ENCODE measurements around the gene TMEM196. TPM values are rescaled to one million over a fixed set of nuclear protein-coding genes. Genes with fewer than 3 reads are reported as not detected.
"Not testable (repeated sequence)": the region's sequence is repeated elsewhere in the genome, so short reads cannot be mapped to it uniquely, and the experiment has no call there.

TMEM196 gene
- total RNA-seq, 2 experiments from 2014 or later, result not detected

DNA sequence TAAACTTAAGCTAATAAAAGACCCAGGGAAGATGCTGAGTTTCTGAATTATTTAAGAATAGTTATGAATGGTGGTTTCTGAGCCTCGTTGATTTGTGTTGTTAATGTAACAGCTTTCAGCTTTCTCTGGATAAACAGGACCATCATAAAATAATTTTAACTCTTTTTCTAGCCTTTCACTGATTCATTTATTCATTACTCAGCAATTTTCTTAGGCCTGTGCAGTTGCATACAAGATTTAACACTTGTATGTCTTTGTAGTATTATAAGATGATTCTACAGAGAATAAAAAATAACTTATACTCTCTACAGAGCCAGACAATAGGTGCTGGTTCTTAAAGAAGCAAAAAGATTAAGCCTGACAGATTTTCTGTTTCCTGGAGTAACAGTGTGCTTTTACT, 29.3 kb downstream of the TMEM196 start:
- Mint-ChIP-seq H3K36me3 (no peaks in the 10 kb centered on the region), H3K9me3 (no peaks in the 10 kb centered on the region), H3K27me3 (peaks cover 7% of the 10 kb centered on the region), H3K27ac (no peak overlapping the region), H3K4me3 (no peak overlapping the region), H3K4me1 (no peaks in the 10 kb centered on the region)
- DNase-seq, result no peak

DNA sequence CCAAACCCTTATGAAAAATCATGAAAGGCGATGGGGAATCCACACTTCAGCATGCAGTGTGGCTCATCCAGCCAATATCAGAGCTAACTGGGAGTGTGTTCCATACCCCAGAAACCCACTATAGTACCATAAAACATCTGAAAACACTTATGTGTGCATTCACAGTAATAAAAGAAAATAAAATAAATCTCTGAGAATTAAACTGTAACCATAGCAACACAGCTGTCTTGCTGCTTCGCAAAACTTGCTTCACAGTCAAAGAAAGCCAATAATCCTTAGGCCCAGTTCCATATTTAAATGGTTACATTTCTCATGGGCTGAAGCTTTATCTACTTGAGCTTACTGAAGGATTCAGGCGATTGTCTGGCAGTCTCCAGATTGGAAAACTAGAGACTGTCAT, 44.7 kb downstream of the TMEM196 start:
- no peak for DNase-seq
- Mint-ChIP-seq H3K27me3 (peaks cover 31% of the 10 kb centered on the region), H3K4me1 (no peaks in the 10 kb centered on the region), H3K9me3 (no peaks in the 10 kb centered on the region), H3K36me3 (no peaks in the 10 kb centered on the region), H3K27ac (no peak overlapping the region), H3K4me3 (no peak overlapping the region)

DNA sequence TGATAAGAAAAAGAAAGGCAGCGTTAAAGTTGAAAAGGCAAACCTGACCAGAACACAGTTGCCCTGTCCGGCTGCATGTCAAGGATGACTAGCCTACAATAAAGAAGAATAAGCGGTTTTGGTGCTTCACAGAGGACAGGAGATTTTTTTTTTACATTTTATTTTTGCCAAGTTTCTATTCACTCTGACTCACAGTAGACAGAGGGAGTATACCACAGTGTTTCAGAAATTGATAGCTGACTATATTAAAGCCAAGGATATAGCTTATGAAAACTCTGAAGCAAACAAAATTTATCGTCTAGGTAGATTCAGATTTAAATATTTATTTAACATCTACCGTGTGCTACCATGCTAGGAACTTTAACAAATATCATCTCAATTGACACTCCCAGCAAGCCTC, 47.6 kb downstream of the TMEM196 start:
- Mint-ChIP-seq H3K4me1 (no peaks in the 10 kb centered on the region), H3K4me3 (no peak overlapping the region), H3K36me3 (no peaks in the 10 kb centered on the region), H3K9me3 (no peaks in the 10 kb centered on the region), H3K27ac (no peak overlapping the region), H3K27me3 (peaks cover 29% of the 10 kb centered on the region)
- no peak for DNase-seq

DNA sequence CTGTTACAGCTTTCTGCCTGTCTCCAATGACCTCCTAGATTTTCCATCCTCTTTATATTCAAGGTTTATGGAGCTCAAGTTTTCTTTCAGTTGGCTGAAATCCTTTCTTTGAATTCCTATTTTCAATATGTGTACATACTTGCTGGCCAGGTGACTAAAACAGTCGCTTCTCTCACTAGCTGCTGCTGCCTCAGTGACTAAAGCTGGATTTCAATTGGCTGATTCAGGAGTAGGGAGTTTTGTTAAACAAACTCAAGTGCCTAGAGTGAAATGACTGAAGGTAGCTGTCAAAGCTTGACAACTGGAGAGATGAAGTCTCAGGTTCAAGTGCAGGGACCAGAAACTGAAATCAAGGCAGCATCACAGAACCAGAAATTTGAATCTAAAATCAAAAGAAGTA, 57.9 kb downstream of the TMEM196 start:
- no peak overlapping the region for H3K4me3 Mint-ChIP-seq
- no peak overlapping the region for H3K27ac Mint-ChIP-seq
- no peaks in the 10 kb centered on the region for H3K4me1 Mint-ChIP-seq
- DNase-seq, result no peak
- no peaks in the 10 kb centered on the region for H3K9me3 Mint-ChIP-seq
- no peaks in the 10 kb centered on the region for H3K36me3 Mint-ChIP-seq
- no peaks in the 10 kb centered on the region for H3K27me3 Mint-ChIP-seq

DNA sequence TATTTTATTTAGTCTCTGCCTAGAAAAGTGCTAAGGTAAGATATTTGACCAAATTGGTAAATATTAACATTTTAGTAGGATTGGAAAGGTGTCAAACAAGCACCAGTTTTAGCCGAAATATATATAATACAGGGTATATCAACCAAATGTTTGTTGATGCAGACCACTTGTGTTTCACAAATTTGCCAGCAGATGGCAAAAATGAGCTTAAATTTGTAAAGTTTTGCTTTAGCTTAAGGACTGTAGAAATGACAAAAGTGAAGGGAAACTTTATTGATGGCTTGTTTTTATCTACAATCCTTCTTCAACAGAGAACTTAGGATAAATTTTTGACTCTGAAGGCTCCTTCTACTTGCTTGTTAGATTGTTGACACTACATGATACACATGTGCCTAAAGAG, 59.7 kb downstream of the TMEM196 start:
- H3K4me1 Mint-ChIP-seq, result peaks cover 8% of the 10 kb centered on the region
- H3K27ac Mint-ChIP-seq, result no peak overlapping the region
- no peaks in the 10 kb centered on the region for H3K27me3 Mint-ChIP-seq
- peak; percentile 12 for DNase-seq
- H3K9me3 Mint-ChIP-seq, result no peaks in the 10 kb centered on the region
- H3K4me3 Mint-ChIP-seq, result no peak overlapping the region
- H3K36me3 Mint-ChIP-seq, result no peaks in the 10 kb centered on the region

DNA sequence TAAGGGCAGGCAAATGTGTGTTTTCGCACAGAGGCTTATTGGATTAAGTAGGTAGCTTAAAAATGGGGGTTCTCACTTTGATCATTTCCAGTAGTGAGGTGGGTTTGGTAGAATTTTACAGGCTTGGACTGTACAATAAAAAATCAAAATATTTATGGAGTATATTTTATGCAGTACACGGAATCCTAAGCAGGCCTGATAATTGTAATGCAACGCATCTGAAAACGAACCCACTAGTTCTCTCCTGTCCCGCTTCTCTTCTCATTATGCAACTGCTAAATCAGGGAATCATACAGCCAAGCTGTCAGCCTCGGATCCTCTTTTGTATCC, 64.2 kb downstream of the TMEM196 start:
- Mint-ChIP-seq H3K27me3 (no peaks in the 10 kb centered on the region), H3K9me3 (no peaks in the 10 kb centered on the region), H3K36me3 (peaks cover 3% of the 10 kb centered on the region), H3K4me1 (peaks cover 38% of the 10 kb centered on the region), H3K4me3 (peak overlapping the region; percentile 98), H3K27ac (peak overlapping the region; percentile 91)
- no peak for DNase-seq

DNA sequence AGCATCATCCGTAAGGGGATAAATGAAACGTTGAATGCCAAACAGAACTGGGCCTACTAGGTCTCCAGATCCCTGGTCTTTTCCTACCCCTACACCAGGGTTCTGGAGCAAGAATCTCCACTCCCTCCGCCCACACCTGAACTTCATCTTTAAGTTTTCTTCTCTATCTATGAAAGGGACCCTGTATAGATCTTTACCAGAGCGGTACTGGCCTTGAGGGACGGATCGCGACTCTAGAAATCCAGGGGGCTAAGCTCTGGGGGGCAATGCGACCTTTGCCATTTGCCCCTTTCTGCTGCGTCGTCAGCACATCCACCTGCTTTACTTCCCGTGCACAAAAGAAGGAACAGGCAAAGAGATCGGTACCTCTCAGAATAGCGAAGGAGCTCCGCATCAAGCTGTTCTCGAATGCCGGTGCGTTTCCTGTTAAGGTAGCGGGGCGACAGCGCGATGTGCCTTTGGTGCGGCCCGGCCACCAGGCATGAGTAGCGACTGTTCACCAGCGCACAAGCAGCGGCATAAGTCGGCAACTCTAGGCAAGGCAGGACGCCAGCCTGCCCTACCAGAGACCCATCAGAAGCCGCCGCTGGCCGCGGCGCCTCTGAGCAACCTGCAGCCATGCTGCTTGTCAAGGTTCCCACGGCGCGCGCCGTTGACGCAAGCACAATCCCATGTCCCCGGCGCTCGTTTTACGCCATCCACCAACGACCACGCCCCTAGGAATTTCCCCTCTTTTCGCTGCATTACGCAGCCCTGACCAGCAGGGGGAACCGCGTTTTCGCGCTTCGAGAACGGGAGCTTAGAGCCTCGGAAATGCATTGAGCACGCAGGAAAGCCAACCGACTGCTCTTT, 64.8 kb downstream of the TMEM196 start, which contains the start of gene POLR1F:
Gene POLR1F, minus strand, starts transcription at position 641 of the 852 bp plus-strand sequence. Its CDS starts 21 bp downstream, at position 620.
- Mint-ChIP-seq H3K27me3 (no peaks in the 10 kb centered on the region), H3K4me3 (peak within 1 kb of the TSS; percentile 98), H3K36me3 (peaks cover 7% of the 10 kb centered on the region), H3K4me1 (peaks cover 41% of the 10 kb centered on the region), H3K9me3 (no peaks in the 10 kb centered on the region), H3K27ac (peak within 1 kb of the TSS; percentile 91)
- peak; percentile 92 for DNase-seq

DNA sequence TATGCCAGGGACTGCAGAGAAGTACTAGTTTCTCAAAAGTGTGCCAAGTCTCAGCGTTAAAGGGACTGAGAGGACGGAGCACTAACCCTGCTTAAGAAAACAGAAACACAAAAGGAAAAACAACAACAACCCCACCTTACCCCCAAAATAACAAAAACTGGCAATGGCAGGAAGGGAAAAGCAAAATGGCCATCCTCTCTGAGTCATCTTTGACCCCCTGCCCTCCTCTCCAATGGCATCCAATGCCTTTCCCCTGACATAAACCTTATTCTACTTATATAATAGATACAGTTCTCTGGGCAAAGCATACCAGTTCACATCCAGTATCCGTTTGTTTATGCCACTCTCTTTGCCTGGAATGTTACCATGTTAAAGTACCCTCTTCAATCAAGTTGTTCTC, 66.2 kb downstream of the TMEM196 start:
- Mint-ChIP-seq H3K4me1 (peaks cover 41% of the 10 kb centered on the region), H3K4me3 (peak overlapping the region; percentile 98), H3K9me3 (peaks cover 2% of the 10 kb centered on the region), H3K36me3 (peaks cover 19% of the 10 kb centered on the region), H3K27me3 (no peaks in the 10 kb centered on the region), H3K27ac (no peak overlapping the region)
- DNase-seq, result no peak

DNA sequence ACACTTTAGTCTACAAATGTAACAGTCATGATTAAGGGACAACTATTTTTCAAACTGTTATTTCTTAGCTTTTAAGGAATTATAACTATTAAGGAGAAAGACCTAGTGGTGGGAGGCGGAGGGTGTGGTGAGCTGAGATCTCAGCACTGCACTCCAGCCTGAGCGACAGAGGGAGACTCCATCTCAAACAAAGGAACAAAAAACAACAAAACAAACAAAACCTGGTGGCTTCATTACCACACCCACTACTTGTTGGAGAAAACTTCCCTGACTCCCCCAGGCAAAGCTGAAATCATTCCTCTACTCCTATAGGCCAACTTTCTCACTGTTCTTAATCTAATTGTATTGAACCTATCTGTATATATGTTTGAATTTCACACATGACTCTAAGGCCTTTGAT, 67.8 kb downstream of the TMEM196 start:
- H3K4me1 Mint-ChIP-seq, result peaks cover 44% of the 10 kb centered on the region
- H3K36me3 Mint-ChIP-seq, result peaks cover 20% of the 10 kb centered on the region
- H3K4me3 Mint-ChIP-seq, result no peak overlapping the region
- H3K9me3 Mint-ChIP-seq, result peaks cover 2% of the 10 kb centered on the region
- H3K27ac Mint-ChIP-seq, result no peak overlapping the region
- H3K27me3 Mint-ChIP-seq, result no peaks in the 10 kb centered on the region
- DNase-seq, result no peak

DNA sequence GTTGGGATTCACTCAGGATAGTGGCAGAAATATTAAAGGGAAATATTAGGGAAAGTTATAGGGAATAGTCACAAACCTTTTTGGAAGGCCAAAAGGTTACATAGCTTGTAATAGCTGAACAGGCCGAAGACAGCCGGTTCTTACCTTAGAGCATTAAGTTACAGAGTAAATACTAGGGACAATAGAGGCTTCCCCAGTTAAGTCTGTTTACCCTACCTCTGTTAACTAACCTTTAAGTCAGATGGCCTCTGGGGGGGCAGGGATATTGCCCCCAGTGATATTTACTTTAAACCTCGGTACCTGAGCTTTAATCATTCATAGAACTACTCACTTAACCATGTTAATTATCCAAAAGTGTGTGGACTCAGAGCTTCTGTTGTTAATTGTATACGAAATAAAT, 71.9 kb downstream of the TMEM196 start:
- Mint-ChIP-seq H3K36me3 (peaks cover 22% of the 10 kb centered on the region), H3K27me3 (no peaks in the 10 kb centered on the region), H3K9me3 (peaks cover 2% of the 10 kb centered on the region), H3K4me3 (no peak overlapping the region), H3K4me1 (peaks cover 24% of the 10 kb centered on the region), H3K27ac (no peak overlapping the region)
- DNase-seq, result no peak

DNA sequence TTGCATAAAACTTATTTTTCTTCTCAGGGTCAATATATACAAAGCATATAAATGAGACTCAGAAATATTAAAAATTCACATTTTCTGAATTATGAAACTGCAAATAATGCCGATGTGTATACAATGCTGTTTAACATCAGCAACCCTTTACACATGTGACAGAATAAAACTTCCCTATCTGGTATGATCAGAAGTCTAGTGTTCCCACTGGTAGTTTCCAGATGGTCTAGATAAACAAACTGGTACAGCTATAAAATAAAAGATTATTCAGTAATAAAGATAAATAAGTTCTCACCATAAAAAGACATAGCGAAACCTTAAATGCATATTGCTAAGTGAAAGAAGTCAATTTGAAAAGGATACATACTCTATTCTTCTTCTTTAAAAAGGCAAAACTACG, 72.5 kb downstream of the TMEM196 start:
- Mint-ChIP-seq H3K4me3 (no peak overlapping the region), H3K36me3 (peaks cover 22% of the 10 kb centered on the region), H3K4me1 (peaks cover 20% of the 10 kb centered on the region), H3K27me3 (no peaks in the 10 kb centered on the region), H3K9me3 (peaks cover 2% of the 10 kb centered on the region), H3K27ac (no peak overlapping the region)
- DNase-seq, result no peak

DNA sequence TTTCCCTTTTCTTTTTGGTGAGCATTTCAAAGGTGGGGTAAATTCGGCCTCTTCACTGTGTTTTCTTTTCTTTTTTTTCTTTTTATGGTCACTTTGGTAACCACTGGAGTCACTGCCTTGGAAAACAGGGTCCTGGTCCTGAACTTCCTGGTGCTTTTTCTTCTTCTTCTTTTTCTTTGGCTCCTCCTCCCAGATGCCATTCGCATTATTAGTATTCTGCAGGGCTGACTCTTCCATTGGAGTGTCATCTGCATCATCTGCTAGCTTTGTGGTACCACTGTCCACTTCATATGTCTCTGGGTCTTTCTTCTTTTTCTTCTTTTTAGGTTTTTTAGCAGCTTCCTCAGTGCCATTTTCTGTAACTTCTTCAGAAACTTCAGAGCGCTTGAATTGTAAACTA, 75.1 kb downstream of the TMEM196 start:
- Mint-ChIP-seq H3K4me3 (no peak overlapping the region), H3K27me3 (no peaks in the 10 kb centered on the region), H3K27ac (no peak overlapping the region), H3K36me3 (peaks cover 15% of the 10 kb centered on the region), H3K4me1 (peaks cover 7% of the 10 kb centered on the region), H3K9me3 (peaks cover 2% of the 10 kb centered on the region)
- no peak for DNase-seq

DNA sequence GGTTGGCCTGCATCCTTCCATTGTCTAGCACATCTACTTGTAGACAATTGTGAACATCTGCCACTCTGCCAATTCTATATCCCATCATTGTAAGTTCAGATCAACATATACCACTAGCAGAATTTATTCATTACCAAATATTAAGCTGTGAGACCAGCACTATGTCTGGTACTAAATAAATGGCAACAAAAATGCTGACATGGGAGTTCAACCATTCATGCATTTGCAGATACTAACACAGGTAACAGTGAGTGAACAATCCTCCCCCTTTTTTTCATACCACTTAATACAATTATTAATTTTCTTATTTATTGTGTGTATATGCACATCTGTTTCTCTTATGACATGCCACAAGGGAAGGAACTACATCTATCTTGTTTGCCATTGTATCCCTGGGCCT, 76.5 kb downstream of the TMEM196 start:
- Mint-ChIP-seq H3K4me1 (peaks cover 7% of the 10 kb centered on the region), H3K27me3 (no peaks in the 10 kb centered on the region), H3K36me3 (peaks cover 5% of the 10 kb centered on the region), H3K9me3 (no peaks in the 10 kb centered on the region), H3K4me3 (no peak overlapping the region), H3K27ac (no peak overlapping the region)
- no peak for DNase-seq

DNA sequence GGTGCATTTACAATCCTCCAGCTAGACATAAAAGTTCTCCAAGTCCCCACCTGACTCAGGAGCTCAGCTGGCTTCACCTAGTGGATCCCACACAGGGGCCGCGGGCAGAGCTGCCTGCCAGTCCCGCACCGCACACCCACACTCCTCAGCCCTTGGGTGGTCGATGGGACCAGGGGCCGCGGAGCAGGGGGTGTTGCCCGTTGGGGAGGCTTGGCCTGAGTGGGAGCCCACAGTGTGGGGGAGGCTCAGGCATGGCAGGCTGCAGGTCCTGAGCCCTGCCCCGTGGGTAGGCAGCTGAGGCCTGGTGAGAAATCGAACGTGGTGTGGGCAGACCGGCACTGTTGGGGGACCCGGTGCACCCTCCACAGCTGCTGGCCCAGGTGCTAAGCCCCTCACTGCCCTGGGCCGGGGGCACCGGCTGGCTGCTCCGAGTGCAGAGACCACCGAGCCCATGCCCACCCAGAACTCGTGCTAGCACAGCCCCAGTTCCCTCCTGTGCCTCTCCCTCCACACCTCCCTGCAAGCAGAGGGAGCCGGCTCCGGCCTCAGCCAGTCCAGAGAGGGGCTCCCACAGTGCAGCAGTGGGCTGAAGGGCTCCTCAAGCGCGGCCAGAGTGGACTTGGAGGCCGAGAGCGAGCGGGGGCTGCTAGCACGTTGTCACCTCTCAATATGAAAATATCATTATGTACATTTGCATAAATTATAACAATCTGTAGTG, 81.1 kb downstream of the TMEM196 start:
- H3K27me3 Mint-ChIP-seq, result no peaks in the 10 kb centered on the region
- no peak overlapping the region for H3K4me3 Mint-ChIP-seq
- no peaks in the 10 kb centered on the region for H3K36me3 Mint-ChIP-seq
- H3K4me1 Mint-ChIP-seq, result peaks cover under 1% of the 10 kb centered on the region
- no peak for DNase-seq
- no peak overlapping the region for H3K27ac Mint-ChIP-seq
- no peaks in the 10 kb centered on the region for H3K9me3 Mint-ChIP-seq

DNA sequence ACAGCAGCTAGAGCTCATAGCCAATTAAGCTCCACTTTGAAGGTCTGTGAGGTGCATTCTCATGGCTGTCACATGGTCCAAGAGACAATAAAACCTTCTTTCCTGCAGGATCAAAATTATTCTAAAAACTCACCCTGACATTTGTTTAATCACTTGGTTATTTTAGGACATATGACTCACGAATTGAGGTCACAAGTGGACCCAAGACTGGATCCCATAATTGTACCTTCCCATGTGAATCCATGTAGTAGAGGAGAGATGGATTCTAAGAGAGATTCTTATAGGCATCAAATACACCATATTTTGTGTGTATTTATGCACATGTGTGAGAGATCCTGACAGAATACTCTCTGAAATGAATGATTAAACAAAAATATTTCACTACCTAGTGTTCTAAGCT, 82.7 kb downstream of the TMEM196 start:
- Mint-ChIP-seq H3K4me3 (no peak overlapping the region), H3K36me3 (no peaks in the 10 kb centered on the region), H3K27me3 (no peaks in the 10 kb centered on the region), H3K4me1 (no peaks in the 10 kb centered on the region), H3K9me3 (no peaks in the 10 kb centered on the region), H3K27ac (no peak overlapping the region)
- DNase-seq, result no peak

DNA sequence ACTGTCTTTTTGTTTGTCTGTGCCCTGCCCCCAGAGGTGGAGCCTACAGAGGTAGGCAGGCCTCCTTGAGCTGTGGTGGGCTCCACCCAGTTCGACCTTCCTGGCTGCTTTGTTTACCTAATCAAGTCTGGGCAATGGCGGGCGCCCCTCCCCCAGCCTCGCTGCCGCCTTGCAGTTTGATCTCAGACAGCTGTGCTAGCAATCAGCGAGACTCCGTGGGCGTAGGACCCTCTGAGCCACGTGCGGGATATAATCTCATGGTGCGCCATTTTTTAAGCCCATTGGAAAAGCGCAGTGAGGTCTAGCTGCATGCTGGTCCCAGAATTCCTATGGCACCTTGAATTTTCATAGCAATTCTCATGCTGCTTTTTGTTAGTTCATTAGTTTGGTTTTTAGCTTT, 84.3 kb downstream of the TMEM196 start:
- not testable (repeated sequence) for H3K27ac Mint-ChIP-seq, H3K9me3 Mint-ChIP-seq, H3K27me3 Mint-ChIP-seq, DNase-seq, H3K36me3 Mint-ChIP-seq, H3K4me3 Mint-ChIP-seq, H3K4me1 Mint-ChIP-seq

Measured in activated naive CD8-positive, alpha-beta T cell treated with anti-CD3 and anti-CD28 coated beads for 36 hours (primary cell).